IPS-18c (cell line): ENCODE measurements around the gene AKT1.
A peak's percentile ranks its signal among the peaks of the same experiment; 100 is the strongest.

Experiments
- H3K4me3 ChIP-seq: 2 replicates; pipeline ENCODE4 v1.7.0; 2013; ENCODE audit warnings: low read depth, mild to moderate bottlenecking, low read length, moderate library complexity; ENCODE audit not compliant: insufficient read depth
- H3K9me3 ChIP-seq: one replicate; pipeline ENCODE4 v1.6.1; 2013; ENCODE audit warnings: mild to moderate bottlenecking, low read length, moderate library complexity; ENCODE audit not compliant: control insufficient read depth, insufficient read depth

The AKT1 gene

DNA sequence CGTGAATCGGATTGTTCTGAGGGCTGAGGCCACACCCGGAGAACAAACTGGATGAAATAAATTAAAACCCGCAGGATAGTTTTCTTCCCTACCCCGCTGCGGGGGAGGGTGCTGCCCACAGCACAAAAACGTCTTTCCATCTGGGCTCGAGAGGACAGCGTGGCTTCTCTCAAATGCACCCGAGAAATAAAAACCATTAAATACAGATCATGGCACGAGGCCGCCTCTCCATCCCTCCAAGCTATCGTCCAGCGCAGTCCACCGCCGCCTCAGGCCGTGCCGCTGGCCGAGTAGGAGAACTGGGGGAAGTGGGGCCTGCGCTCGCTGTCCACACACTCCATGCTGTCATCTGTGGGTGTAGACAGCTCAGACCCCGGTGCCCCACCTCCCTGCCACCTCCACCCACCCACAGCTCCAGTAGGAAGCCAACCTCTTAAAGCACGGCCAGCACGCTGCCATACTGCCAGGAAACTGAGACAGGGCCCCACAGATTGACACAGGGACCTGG, 25.4 kb downstream of the AKT1 start:
- Histone ChIP-seq H3K9me3 (peaks cover 9% of the 10 kb centered on the region), H3K4me3 (no peak overlapping the region)

DNA sequence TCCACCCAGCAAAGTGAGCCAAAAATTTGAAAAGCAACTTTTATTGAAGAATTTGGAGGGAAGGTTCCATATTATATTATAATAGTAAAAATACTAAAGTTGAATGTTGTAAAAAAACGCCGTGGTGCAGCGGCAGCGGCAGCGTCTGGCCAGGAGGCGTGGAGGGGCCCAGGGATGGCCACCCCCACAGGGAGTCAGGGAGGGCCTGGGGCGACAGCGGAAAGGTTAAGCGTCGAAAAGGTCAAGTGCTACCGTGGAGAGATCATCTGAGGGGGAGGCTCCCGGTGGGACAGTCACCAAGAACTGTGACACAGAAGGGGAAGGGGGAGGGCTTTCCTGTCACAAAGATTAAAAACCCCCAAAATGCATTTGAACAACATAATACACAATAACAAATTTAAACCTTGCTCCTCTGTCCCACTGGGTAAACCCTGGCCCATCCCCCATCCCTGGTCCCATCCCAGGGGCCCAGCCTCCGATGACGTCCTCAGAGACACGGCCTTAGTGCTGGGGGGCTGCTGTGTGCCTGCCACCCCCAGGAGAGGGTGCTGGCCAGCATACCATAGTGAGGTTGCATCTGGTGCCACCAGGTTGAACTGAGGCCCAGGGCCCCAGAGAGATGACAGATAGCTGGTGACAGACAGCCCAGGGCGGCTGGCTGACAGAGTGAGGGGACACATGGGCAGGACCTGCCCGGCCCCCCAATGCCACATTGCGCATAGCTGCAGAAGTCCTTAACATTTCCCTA, 26.1 kb downstream of the AKT1 start:
- peaks cover 9% of the 10 kb centered on the region for H3K9me3 ChIP-seq
- no peak overlapping the region for H3K4me3 ChIP-seq

- H3K9me3 ChIP-seq = peaks cover 9% of the 10 kb centered on the region
- H3K4me3 ChIP-seq = peak overlapping the region; percentile 28; the same call in 1 of the 2 replicates
These were observed 26.9 kb downstream of the AKT1 start for GRCh38 chr14:104768437-104769323.

GRCh38 chr14:104767634-104767918, 28.0 kb downstream of the AKT1 start:
- Histone ChIP-seq H3K9me3 (peaks cover 9% of the 10 kb centered on the region), H3K4me3 (no peak overlapping the region)

- Histone ChIP-seq H3K9me3 (peaks cover 9% of the 10 kb centered on the region), H3K4me3 (no peak overlapping the region)
These were observed 28.5 kb downstream of the AKT1 start for GRCh38 chr14:104766863-104767633.

DNA sequence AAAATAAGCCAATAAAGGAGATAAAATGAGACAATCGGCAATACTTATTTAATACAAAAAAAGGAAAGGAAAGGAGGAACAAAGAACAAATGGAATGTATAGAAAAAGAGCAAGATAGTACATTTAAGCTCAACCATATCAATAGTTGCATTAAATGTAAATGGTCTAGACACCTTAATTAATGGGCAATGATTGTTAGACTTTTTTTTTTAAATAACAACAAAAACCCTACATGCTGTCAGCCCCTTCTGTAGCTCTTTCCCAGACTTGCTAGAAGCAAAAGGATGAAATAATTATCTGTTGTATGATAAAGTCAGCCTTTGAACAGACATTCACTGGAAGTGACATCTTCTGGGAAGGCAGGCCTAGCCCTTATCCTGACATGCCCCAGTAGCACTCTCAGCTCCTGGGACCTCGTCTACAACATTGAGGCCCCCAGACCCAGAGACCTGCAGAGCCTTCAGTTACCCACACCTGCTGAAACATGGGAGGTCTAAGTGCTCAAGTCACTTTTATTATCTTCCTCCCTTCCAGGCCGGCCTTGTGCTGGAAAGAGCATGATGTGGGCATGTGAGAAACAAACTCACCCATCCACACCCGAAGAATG, 29.2 kb downstream of the AKT1 start:
- H3K9me3 ChIP-seq = peaks cover 4% of the 10 kb centered on the region
- H3K4me3 ChIP-seq = no peak overlapping the region

GRCh38 chr14:104765517-104765916, 30.0 kb downstream of the AKT1 start:
- Histone ChIP-seq H3K9me3 (no peaks in the 10 kb centered on the region), H3K4me3 (no peak overlapping the region)

DNA sequence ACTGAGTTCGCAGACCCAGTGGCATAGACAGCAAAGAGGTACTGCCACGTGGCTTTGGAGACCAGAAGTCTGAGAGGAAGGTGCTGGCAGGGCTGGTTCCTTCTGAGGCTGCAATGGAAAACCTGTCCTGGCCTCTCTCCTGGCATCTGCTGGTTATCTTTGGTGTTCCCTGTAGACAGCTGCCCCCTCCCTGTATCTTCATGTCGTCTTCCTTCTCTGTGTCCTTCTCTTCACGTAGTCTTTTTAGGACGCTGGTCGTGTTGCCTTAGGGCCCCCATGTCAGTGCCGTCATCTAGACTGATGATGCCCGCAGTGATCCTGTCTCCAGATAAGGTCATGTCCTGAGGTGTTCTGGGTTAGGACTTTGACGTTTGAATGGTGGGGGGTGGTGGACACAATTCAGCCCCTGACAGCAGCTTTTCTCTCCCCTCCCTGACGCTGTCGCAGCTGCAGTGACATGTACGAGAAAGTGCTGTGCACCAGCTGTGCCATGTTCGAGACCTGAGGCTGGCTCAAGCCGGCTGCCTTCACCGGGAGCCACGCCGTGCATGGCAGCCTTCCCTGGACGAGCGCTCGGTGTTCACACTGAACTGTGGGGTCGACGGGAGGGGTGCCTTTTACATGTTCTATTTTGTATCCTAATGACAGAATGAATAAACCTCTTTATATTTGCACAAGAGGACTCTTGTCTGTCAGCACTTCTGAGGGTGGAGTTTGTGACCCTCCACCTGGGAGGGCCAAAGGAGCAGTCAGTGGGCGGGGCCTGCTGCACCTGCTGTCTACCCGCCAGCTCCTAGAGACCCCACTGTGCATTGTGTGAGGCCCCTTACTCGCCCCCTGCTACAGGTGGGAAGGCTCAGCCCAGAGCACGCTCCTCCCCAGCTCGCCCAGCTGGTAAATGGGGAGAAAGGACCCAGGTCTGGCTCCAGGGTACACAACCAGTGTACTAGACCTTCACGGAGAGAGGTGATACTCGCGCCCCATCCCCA, 36.3 kb downstream of the AKT1 start:
- Histone ChIP-seq H3K4me3 (no peak overlapping the region), H3K9me3 (no peaks in the 10 kb centered on the region)

GRCh38 chr14:104757681-104758392, 37.7 kb downstream of the AKT1 start:
- no peak overlapping the region for H3K4me3 ChIP-seq
- peaks cover 5% of the 10 kb centered on the region for H3K9me3 ChIP-seq

DNA sequence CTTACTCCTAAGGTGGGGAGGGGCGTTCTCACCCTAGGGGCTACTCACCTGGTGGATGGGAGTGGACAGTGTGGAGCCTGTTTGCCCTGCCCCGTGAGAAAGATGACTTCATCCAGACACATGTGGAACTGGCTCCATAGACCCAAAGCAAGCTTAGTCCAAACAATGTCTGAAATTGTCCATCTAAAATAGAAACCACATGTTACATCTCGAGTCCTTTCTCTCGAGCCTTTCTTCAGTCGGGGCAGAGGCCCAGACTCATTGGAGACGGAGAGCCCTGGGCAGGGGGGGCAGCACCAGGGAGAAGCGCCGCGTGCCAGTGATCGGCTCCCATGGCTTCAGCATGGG, 38.3 kb downstream of the AKT1 start:
- H3K4me3 ChIP-seq = no peak overlapping the region
- peaks cover 5% of the 10 kb centered on the region for H3K9me3 ChIP-seq

GRCh38 chr14:104756477-104757237, 38.9 kb downstream of the AKT1 start:
- Histone ChIP-seq H3K4me3 (no peak overlapping the region), H3K9me3 (peaks cover 10% of the 10 kb centered on the region)

GRCh38 chr14:104755621-104756020, 39.9 kb downstream of the AKT1 start:
- no peak overlapping the region for H3K4me3 ChIP-seq

GRCh38 chr14:104754213-104754851, 41.2 kb downstream of the AKT1 start:
- peak overlapping the region; percentile 100 for H3K4me3 ChIP-seq

More at GRCh38 chr14:104755621-104756020, 39.9 kb downstream of the AKT1 start:
- peaks cover 10% of the 10 kb centered on the region for H3K9me3 ChIP-seq

DNA sequence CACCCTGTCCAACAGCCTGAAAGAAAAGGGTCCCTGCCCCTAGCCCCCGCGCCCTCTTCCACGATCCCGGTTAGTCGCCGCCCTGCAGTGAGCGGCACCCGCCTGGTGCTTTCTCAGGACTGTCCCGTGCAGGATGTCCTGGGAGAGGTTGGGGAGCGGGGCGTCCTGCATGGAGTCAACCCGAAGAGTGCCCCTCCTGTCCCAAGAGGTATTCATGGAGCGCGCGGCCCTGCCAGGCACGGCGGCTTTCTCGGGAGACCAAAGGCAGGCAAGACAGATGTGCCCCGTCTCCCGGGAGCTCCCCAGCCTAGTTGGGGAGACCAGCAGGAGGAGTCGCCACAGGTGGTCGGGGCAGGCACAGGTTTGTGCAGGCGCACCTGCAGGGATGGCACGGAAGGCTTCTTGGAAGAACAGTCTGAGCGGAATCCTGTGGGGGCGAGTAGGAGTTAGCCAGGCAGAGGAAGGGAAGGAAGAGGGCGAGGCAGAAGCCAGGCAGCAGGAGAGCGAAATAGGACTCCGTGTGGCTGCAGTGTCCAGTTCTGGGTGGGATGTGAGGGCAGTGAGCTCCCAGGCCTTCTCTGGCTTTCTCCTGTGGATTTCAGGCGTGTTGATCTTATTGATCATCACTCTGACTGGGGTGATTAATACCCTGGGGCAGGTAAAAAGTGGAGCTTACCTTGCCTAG, 41.9 kb downstream of the AKT1 start:
- Histone ChIP-seq H3K9me3 (peaks cover 10% of the 10 kb centered on the region), H3K4me3 (peak overlapping the region; percentile 100)

More at GRCh38 chr14:104754213-104754851, 41.2 kb downstream of the AKT1 start:
- peaks cover 10% of the 10 kb centered on the region for H3K9me3 ChIP-seq
